ENCODE results near the gene ARID1B.

Gene ARID1B

DNA sequence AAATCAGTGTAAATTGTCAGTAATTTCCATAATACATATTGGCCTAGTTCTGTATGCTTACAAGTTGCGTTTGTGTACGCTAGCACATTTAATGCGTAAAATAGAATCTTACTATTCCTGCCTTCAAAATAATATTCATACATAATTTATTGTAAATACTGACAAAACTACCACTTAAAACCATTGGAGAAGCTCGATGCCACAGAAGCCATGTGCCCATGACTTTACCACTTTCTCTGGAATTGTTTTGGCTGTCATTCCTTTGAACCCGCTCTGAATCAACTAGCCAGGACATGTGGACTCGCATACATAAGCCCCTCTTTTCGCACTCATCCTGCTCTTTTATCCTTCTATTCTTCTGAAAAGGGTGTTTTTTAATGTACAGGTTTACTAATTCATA, 394.6 kb downstream of the ARID1B start:
- DNase-seq, result no peak

DNA sequence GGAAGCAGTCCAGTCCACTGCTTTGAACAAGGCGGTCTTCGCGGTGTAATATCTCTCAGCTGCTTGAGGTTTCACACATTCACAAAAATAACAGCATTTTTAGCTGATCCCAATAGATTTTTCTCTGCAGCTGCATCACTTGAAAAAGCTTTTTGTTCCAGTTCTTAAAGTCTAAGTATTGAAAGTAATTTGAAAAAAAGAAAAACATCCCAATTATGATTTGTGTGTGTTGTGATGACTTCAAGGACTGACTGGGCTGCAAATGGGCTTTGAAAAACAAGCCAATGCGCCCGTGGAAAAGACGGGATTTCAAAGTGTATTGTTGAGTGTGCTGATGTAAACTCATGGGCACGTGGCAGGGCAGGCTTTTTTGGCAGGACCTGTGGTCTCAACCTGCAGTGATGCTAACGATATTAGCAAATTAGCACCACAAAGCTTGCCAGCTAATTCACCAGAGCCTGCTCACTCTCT, 395.1 kb downstream of the ARID1B start:
- no peak for DNase-seq

DNA sequence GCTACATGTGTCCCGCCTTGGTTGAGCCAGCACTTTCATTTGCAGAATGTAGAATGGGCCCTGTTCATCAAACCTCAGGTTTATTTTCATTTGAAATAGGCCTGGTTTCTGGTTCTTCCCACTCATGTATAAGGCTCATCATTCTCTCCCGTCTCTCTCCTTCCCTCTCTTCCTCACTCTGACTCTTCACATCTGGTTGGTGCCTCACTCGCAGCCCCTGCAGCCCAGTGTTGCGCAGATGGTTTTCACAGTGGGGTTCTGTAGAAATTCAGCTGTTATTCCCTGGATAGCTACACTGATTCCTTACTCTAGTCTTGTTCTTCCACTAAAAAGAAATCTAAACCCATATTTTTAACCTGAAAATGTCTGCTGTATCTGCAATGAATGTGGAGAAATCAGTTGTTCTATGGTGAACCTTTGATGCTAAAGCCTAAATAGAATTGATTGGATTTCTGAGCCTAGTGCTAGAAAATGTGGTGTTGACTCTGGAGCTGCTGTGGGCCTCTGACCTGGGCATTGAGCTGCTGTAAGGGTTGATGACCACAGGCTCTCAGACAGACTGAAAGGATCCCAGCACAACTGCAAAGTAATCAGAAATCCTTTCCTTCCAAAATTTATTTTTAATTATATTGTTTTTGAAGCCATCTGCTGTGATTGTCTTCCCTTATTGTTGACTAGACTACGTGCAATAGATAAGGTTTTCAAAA, 395.8 kb downstream of the ARID1B start:
- no peak for DNase-seq

DNA sequence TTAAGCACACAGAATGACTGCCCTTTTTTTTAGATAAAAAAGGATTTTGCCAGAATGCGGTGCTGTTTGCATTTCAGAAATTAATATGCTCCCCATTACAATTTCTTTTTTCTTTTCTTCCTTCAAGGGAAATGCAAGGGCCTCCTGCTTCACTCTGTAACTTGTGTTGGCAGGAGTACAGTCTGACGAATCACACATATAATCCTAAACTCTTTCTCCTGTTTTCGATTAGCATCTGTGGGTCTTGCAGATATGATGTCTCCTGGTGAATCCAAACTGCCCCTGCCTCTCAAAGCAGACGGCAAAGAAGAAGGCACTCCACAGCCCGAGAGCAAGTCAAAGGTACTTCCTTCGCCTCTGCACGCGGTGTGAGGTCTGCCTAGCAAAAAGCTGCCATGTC, 396.6 kb downstream of the ARID1B start:
- no peak for DNase-seq

DNA sequence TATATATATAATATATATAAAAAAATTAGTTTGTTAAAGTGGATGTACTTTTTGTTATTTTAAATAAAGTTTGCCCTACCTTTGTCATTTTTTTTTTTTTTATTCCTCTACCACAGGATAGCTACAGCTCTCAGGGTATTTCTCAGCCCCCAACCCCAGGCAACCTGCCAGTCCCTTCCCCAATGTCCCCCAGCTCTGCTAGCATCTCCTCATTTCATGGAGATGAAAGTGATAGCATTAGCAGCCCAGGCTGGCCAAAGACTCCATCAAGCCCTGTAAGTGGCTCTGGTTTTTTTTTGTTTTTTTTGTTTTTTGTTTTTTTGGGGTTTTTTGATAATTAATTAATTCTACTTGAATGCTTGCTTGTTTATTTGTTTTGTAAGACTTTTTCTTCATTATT, 397.6 kb downstream of the ARID1B start:
- no peak for DNase-seq

DNA sequence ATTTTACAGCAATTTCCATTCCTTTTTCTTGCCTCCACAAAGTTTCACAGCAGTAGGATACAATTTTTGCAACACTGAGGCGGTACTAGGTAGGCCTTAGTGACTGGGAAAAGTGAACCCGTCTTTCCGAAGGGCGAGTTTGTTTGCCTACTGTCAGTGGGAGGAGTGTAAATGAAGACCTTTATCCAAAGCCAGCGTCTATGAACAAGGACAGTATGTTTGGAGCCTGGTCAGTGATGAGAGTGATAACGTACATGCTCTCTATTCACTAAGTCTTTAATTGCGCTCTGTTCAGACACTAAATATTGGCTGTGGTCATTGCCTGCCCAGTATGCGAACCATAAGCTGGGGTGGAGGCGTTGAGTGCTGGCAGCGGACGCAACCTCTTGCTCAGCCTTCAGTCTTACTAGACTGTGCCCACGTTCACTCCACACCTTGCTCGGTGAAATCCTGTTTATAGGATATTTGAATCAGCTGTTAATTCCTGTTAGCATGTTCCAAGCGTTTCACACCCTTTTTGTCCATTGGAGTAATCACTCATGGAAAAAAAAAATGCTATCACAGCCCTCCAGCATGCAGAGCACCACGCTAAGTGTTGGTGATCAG, 400.7 kb downstream of the ARID1B start:
- DNase-seq, result no peak

DNA sequence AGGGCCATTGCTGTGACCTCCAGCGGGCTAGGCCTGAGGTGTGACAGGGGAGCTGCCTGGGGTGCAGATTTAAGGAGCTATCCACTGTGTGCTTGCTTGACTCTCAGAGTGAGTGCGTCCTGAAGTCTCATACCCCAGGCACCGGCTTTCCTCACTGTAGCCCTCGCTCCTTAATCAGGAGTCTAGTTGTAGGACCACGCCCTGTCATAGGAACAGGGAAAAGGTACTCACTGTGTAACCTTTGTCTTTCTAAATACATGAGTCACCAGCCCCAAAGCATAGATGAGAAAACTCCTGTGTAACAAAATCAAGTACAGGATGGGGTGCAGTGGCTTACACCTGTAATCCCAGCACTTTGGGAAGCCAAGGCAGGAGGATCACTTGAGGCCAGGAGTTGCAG, 404.5 kb downstream of the ARID1B start:
- no peak for DNase-seq

DNA sequence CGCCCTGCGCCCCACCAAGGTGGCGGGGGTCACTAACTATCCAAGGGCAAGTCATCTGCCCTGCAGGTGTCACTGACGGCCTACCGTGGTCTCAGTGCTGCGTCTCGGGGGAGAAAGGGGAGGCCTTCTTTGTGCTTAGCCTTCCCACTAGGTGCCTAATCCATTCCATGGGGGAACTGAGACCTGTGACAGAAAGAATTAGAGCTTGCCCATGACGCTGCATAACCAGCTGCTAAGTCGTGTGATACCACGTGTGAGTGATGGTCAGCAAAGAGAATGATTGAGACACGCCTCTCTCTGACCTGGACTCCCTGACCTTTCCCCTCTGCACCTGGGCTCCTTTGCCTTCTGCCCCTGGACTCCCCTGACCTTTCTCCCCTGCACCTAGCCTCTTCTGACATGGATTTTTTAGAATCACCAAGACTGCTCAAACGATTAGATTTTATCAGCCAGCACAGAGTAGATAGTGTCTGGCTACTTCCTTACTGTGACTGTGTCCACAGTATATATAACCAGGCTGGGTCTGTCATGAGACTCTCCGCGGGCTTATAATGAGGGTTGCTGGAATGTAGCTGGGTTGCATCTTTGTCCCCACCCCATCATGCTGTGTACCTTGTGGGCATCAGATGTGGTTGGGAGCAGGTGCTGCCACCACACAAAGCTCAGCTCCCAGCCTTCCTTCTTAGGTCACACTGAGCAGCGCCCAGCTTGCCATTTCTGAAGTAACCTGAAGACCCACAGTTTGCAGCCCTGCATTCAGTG, 405.5 kb downstream of the ARID1B start:
- no peak for DNase-seq

DNA sequence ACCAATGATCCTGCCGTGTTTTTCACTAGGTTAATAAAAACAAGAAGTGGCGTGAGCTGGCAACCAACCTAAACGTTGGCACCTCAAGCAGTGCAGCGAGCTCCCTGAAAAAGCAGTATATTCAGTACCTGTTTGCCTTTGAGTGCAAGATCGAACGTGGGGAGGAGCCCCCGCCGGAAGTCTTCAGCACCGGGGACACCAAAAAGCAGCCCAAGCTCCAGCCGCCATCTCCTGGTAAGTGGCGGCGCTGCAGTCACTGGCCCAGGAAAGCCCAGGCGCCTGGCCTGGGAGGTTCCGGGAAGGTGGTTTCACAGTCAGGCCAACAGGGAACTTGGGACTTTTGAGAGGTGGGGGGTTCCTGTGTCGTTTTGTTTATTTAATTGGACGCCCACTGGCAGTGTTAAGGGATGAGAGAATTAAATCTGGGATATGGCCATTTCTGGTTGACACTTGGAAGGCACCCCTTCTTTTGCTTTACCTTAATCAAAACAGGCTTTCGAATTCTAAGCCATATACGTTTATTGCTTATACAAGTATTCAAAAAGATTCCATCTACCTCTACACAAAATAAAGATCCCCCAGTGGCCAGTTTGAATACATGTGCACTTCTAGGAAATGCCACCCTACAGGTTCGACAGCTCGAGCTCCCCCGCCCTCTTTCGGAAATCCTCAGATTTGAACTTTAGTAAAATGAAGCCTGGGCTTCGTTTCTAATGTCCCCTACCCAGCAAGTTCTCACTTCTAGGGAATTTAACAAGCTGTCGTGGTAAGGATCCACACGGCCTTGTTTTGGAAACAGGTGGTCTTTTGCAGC, 407.2 kb downstream of the ARID1B start:
- DNase-seq, result peak; percentile 85

DNA sequence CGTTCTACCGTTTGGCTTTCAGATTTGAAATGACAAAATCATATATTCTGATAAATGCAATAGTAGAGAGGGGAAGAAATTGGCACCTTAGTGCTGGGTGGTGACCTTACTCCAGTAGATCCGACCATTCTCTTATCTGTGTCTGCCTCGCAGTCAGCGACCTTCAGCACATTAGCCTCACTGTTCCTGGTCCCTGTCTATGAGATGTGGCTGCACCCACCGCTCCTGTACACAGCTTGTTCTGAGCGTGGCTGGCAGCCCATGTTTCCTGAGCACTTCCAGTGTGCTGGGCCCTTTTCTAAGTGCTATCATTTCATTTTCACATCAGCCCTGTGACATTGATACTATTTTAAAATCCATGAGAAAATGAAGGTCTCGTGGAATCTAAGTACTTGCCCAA, 408.0 kb downstream of the ARID1B start:
- DNase-seq, result no peak

DNA sequence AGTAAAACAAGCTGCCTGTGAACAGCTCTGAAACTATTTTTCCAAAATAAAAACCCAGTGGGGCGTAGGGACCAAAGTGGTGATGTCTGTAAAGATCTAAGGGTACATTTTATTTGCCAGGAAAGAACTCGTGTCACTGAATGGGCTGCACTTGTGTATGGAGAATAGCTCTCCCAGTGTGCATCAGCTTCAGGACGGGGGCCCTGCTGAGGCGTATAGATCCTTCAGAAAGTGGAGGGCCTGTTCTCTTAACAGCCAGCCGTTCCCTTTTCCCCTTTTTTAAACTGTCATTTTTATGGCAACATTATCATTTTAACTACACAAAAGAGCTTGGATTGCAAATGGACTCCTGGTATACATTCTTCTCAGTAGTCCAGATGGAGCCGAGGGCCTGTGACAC, 408.8 kb downstream of the ARID1B start:
- no peak for DNase-seq

DNA sequence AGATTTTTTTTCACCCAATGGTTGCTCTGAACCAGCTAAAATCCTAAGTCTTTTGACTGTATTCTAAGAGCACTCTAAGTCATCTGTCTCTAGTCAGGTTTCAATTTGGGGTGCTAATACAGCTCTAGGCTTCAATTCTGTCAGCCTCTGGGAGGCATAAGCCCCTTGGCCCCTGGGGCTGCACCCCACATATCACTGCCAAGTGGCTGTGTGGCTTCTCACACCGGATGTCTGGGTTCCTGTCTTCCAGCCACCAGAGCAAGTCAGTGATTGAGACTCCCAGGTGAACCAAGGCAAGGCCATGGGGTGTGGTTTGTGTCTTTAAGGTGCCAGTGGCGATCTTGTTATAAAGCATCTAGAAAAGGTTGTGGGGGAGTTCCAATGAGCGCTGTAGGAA, 409.6 kb downstream of the ARID1B start:
- no peak for DNase-seq

DNA sequence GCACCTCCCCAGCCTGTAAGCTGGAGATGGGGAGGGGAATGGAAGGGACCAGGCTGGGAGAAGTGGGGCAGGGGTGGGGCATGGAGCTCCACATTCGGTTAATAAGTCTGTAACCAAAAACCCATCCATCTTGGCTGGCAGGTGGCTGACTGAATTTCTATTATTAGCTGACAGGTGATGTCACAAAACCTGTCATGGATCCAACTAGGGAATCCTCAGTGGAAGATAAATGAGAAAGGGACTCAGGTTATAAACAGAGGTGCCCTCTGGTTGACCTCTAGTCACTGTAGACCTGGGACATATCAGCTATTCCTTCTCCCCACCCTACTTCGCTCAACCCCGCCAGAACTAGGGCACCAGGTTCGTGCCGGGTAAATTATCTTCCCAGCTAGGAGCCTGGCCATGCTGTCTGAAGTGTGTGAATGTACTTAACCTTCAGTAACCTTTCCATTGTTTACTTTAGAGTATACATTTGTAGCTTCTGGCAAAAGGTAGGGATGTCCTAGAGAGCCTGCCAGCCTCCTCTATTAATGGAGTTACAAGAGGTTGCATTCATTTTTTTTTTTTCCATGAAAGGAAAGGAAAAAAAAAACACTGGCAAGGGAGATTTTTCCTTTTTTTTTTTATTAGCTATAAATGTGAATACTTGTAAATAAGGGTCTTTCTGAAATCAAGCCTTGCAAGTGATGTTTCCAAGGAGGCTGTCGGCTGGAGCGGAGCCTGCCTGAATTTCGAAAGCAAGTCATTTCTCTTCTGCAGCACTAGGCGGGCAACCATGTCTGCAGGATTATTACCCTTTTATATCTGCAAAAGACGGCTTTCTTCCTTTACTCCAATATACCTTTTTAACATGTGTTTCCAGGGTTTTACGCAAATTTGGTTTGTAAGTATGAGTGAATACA, 410.3 kb downstream of the ARID1B start:
- DNase-seq, result no peak

DNA sequence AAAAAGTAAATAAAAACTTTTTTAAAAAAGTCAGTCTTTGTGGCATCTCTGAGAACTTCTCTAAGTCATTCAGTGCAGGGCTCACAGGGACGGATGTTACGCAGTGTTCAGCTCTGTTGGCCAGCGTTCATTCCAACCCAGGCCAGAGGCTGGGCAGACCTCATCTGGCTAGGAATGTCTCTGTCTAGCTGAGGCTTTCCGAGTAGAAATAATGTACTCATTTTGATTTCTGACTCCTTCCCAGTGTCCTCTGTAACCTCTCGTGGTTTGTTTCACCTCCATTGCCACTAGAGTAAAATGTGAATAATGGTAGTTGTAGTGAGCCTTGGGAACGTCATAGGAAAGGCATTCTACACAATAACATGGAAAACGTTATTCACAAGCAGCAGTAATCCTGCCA, 411.0 kb downstream of the ARID1B start:
- no peak for DNase-seq

DNA sequence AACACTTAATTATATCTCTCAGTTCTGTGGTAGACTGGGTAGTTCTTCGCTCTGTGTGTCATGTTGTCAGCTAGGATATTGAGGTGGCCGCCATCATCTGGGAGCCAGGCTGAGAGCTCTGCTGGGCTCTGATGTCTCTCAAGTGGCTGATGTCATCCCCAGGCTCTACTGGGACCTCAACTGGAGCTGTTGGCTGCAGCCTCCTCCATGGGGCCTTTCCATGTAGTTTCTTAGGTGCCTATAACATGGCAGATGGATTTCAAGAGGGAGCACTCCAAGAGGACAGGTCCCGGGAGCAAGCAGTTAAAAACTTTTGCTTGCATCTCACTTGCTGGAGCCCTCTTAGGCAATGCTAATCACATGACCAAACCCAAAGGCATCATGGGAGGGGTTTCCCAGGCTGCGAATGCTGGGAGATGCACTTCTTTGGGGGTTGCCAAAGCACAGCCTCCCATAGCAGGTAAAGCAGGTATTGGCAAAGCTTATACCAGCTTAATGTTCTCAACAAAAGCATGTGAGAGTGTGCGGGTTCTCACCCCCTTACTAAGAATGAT, 416.3 kb downstream of the ARID1B start:
- DNase-seq, result no peak

DNA sequence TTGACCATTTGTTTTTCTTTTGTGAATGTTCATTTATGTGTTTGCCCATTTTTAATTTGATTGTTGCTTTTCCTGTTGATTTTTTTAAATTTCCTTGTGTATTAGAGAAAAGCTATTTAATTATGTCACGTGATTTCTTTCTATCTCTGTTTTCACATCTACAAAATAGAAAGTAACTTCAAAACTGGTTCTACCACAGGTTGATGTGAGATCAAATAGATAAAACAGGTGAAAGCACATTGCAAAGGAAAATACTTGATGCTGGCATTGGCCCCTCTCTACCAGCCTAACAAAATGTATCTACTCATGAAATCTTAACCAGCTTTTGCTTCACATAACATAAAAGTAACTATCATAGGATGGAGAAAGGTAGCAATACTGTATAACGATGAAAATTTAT, 416.9 kb downstream of the ARID1B start:
- DNase-seq, result no peak

DNA sequence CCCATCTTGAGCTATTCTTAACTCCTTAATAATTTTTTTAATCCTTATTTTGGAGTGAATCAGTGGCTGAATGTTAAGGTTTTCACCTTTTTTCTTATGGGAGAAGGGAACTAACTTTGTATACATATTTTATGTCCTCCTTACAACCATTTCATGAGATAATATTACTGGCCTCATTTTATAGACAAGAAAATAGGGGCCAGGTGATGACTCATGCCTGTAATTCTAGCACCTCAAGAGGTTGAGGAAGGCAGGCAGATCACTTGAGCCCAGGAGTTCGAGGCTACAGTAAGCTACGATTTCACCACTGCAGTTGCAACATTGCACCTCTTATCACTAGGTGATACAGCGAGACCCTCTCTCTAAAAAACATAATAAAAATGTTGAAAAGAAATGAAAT, 417.5 kb downstream of the ARID1B start:
- no peak for DNase-seq

DNA sequence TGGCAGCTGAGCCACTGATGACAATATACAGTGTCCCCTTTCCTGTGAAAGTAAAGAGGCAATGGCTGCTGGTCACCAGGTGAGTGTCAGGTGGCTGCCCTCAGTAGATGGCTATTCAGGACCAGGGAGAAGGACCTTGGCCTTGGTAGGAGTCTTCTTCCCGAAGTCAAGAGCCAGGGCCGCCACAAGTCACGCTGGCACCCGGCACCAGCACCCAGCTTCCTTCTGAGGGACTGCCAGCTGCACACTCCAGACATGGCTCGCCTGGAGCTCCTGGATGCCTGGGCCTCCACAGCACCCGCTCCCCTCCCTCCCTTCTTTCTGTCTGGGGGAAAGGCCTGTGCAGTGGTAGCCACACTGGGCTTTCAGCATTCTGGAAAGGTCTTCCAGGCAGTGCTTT, 419.2 kb downstream of the ARID1B start:
- no peak for DNase-seq

DNA sequence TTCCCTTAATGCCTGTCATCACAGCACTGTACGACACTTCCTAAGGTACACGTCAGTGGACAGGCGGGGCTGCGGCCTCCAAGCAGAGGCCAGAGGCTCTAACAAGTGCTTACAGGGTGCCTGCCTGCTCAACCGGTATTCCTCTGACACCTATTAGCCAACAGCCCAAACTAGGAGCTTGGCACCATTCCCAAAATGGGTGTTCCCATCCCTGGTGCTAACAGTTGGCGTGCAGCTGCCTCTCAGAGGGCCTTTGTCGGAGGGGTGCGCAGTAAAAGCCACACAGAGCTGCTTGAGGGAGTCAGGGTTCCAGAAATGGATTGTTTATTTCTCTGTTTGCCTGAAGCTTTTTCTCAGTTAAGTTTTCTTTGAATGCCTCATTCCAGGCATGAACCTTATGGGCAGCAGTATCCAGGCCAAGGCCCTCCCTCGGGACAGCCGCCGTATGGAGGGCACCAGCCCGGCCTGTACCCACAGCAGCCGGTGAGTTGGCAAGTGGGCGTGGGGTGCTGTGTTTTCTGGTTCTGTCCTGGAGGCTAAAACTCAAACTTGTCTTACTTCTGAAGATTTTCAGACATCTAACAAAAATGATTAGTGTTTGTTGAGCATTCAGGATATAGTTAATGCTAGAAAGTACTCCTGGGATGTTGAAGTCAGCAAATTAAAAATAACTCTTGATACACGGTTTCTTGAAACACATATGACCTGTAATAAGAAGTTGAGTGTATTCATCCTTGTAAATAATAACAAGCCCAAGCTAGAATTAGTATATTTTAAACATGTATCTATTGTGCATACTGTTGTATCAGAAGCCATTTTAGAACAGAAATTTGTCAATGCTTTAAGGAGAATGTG, 421.5 kb downstream of the ARID1B start:
- DNase-seq, result no peak

DNA sequence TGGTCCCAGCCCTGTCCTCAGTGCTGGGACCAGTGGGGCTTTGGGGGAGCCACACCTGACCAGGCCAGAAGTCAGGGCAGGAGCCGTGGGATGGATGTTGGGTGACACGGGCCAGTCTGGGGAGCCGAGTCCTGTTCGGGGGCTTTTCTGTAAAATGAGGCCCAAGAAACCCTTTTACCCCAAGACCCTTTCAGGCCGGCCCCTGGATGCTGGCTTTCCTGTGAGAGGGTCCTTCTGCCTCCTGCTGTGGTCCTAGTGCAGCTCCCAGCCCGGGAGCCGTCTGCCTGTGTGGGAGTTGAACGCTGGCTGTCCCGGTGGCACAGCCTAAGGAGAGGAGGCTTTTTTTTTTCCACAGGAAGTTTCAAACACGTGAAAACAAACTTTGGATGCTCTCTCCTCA, 422.9 kb downstream of the ARID1B start:
- no peak for DNase-seq

DNA sequence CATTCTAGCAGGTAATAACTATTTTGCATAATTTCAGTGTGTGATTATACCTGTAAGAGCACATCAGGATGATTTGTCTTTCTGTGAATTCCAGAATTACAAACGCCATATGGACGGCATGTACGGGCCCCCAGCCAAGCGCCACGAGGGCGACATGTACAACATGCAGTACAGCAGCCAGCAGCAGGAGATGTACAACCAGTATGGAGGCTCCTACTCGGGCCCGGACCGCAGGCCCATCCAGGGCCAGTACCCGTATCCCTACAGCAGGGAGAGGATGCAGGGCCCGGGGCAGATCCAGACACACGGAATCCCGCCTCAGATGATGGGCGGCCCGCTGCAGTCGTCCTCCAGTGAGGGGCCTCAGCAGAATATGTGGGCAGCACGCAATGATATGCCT, 423.4 kb downstream of the ARID1B start:
- no peak for DNase-seq

Measured in islet precursor cell (in vitro differentiated cells).